ENCODE data around the gene DTX2.

DNA sequence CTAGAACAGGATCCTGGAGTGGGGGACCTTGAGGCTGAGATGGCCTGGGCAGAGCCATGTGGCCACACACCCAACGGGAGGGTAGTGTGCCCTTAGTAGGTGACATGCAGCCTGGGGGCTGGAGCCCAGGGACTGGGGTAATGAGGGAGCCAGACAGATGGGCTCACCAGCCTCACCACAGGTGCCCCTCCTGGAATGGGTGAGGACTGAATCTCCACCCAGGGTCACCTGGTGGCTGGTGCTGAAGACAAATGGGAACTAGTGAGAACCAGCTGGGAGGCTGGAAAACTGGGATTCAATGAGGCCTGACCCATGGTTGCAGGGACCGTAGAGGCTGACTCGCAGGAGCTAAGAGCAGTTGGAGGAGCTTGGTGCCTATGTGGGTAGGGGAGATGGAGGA lies 30.7 kb upstream of the DTX2 start:
- TF ChIP-seq ZFP30 (CRISPR knock-in tag; IDR thresholded peaks at IDR 0.05) = no peak
- no peak for TF ChIP-seq RARB (CRISPR knock-in tag; IDR thresholded peaks at IDR 0.05)
- TF ChIP-seq ZNF8 (CRISPR knock-in tag; IDR thresholded peaks at IDR 0.05) = no peak
- TF ChIP-seq OSR1 (CRISPR knock-in tag; IDR thresholded peaks at IDR 0.05) = no peak
- TF ChIP-seq, protein P1, sequence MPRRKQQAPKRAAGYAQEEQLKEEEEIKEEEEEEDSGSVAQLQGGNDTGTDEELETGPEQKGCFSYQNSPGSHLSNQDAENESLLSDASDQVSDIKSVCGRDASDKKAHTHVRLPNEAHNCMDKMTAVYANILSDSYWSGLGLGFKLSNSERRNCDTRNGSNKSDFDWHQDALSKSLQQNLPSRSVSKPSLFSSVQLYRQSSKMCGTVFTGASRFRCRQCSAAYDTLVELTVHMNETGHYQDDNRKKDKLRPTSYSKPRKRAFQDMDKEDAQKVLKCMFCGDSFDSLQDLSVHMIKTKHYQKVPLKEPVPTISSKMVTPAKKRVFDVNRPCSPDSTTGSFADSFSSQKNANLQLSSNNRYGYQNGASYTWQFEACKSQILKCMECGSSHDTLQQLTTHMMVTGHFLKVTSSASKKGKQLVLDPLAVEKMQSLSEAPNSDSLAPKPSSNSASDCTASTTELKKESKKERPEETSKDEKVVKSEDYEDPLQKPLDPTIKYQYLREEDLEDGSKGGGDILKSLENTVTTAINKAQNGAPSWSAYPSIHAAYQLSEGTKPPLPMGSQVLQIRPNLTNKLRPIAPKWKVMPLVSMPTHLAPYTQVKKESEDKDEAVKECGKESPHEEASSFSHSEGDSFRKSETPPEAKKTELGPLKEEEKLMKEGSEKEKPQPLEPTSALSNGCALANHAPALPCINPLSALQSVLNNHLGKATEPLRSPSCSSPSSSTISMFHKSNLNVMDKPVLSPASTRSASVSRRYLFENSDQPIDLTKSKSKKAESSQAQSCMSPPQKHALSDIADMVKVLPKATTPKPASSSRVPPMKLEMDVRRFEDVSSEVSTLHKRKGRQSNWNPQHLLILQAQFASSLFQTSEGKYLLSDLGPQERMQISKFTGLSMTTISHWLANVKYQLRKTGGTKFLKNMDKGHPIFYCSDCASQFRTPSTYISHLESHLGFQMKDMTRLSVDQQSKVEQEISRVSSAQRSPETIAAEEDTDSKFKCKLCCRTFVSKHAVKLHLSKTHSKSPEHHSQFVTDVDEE (CRISPR knock-in tag; IDR thresholded peaks at IDR 0.05) = no peak
- TF ChIP-seq PPARA (CRISPR knock-in tag; IDR thresholded peaks at IDR 0.05; ENCODE audit: borderline replicate concordance) = no peak
- TF ChIP-seq, protein P2, sequence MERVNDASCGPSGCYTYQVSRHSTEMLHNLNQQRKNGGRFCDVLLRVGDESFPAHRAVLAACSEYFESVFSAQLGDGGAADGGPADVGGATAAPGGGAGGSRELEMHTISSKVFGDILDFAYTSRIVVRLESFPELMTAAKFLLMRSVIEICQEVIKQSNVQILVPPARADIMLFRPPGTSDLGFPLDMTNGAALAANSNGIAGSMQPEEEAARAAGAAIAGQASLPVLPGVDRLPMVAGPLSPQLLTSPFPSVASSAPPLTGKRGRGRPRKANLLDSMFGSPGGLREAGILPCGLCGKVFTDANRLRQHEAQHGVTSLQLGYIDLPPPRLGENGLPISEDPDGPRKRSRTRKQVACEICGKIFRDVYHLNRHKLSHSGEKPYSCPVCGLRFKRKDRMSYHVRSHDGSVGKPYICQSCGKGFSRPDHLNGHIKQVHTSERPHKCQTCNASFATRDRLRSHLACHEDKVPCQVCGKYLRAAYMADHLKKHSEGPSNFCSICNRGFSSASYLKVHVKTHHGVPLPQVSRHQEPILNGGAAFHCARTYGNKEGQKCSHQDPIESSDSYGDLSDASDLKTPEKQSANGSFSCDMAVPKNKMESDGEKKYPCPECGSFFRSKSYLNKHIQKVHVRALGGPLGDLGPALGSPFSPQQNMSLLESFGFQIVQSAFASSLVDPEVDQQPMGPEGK (CRISPR knock-in tag; IDR thresholded peaks at IDR 0.05; ENCODE audit: borderline replicate concordance) = no peak
- TF ChIP-seq SNAI2 (CRISPR knock-in tag; IDR thresholded peaks at IDR 0.05) = no peak
- TF ChIP-seq, protein P3, sequence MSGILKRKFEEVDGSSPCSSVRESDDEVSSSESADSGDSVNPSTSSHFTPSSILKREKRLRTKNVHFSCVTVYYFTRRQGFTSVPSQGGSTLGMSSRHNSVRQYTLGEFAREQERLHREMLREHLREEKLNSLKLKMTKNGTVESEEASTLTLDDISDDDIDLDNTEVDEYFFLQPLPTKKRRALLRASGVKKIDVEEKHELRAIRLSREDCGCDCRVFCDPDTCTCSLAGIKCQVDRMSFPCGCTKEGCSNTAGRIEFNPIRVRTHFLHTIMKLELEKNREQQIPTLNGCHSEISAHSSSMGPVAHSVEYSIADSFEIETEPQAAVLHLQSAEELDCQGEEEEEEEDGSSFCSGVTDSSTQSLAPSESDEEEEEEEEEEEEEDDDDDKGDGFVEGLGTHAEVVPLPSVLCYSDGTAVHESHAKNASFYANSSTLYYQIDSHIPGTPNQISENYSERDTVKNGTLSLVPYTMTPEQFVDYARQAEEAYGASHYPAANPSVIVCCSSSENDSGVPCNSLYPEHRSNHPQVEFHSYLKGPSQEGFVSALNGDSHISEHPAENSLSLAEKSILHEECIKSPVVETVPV (CRISPR knock-in tag; IDR thresholded peaks at IDR 0.05) = no peak
- TF ChIP-seq ZC3H10 (CRISPR knock-in tag; IDR thresholded peaks at IDR 0.05) = no peak
- no peak for TF ChIP-seq GLIS3 (CRISPR knock-in tag; IDR thresholded peaks at IDR 0.05)
- TF ChIP-seq ZNF565 (CRISPR knock-in tag; conservative IDR thresholded peaks at IDR 0.05; ENCODE audit: low read depth) = no peak
